ENCODE measurements around the gene NOBOX. TPM values are rescaled to one million over a fixed set of nuclear protein-coding genes. Genes with fewer than 3 reads are reported as not detected.

Gene NOBOX
- total RNA-seq, 1 experiment from 2014 or later, result not detected

Other genes starting within 250 kb of the NOBOX start
- 0.09 and 0.23 TPM in 2 replicates for gene CTAGE4, start 220.2 kb downstream of the NOBOX start, total RNA-seq (2014; rRNA removed; shearing (Covaris generic))
- gene ARHGEF35, start 207.9 kb downstream of the NOBOX start, total RNA-seq (2014; rRNA removed; shearing (Covaris generic)), result 0.95 and 3.6 TPM in 2 replicates
- not detected in 2 replicates for gene OR2A42, start 164.1 kb downstream of the NOBOX start, total RNA-seq (2014; rRNA removed; shearing (Covaris generic))
- 0.11 TPM in 1 of 2 replicates, not detected in the other for gene OR2A7, start 138.9 kb downstream of the NOBOX start, total RNA-seq (2014; rRNA removed; shearing (Covaris generic))
- gene CTAGE8, start 134.4 kb downstream of the NOBOX start, total RNA-seq (2014; rRNA removed; shearing (Covaris generic)), result 0.09 and 0.23 TPM in 2 replicates
- 0.17 TPM in 1 of 2 replicates, not detected in the other for gene OR2A1, start 91.3 kb downstream of the NOBOX start, total RNA-seq (2014; rRNA removed; shearing (Covaris generic))
- gene ARHGEF5, start 48.3 kb downstream of the NOBOX start, total RNA-seq (2014; rRNA removed; shearing (Covaris generic)), result 1.5 and 2.0 TPM in 2 replicates